Activated gamma-delta T cell treated with Interleukin-2 at 50 U/mL for 16 hours (primary cell): Measurements from ENCODE around the gene TPX2.

ENCODE experiments used
- DNase-seq: peaks from one replicate; pipeline ENCODE4 v3.0.0-alpha.2; 2020

TPX2 gene

GRCh38 chr20:31706607-31707257 is 32.4 kb upstream of the TPX2 start:
- DNase-seq: no peak

DNA sequence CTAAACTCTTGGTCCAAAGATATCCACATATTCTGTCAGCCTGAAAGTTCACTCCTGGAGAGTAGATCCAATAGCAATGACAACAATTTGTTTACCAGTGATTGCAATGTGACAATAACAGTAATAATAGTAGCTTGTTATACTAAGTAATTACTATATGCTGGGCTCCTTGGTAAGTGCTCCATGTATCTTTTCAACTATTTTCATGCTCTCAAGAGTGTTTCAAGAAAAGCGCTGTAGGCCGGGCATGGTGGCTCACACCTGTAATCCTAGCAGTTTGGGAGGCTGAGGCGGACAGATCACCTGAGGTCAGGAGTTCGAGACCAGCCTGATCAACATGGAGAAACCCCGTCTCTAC is 31.9 kb upstream of the TPX2 start:
- no peak for DNase-seq

- DNase-seq: no peak
These were observed 30.9 kb upstream of the TPX2 start for GRCh38 chr20:31707994-31708735.

DNA sequence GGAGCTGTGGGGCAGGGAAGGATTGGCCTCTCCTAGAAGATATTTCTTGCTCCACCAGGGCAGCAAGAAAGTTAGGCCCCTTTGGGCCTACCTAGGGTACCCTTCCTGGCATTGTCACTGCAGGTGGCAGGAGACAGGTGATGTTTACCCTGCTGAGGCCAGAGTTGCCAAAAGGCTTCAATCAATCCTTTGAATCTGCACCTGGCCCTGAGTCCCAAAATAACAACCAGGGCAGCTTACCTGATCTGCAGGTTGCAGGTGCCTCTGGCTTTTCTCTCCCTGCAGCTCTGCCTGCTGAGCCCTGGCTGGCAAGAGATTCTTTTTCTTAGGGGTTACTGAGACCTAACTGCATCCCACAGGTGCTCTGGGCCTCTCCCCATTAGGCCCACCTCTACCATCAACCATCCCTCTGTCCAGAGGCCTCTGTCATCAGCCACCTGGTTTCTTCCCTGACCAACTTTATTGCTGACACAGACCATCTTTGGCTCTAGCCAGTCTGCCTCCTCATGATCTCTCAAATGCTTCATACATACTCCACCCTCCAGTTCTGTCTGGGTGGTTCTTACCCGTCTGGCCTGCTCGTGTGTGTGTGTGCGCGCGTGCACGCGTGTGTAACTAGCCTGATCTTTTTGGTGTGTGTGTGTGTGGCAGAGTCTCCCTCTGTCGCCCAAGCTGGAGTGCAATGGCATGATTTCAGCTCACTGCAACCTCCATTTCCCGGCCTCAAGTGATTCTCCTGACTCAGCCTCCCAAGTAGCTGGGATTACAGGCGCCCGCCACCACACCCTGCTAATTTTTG is 30.2 kb upstream of the TPX2 start:
- DNase-seq: no peak

GRCh38 chr20:31709939-31710338 is 29.2 kb upstream of the TPX2 start:
- no peak for DNase-seq

- DNase-seq: no peak
These were observed 28.5 kb upstream of the TPX2 start for GRCh38 chr20:31710423-31711108.

GRCh38 chr20:31711179-31712111 is 27.6 kb upstream of the TPX2 start:
- DNase-seq: no peak

- DNase-seq: no peak
These were observed 27.0 kb upstream of the TPX2 start for GRCh38 chr20:31712112-31712553.

GRCh38 chr20:31712564-31713311 is 26.4 kb upstream of the TPX2 start:
- no peak for DNase-seq

DNA sequence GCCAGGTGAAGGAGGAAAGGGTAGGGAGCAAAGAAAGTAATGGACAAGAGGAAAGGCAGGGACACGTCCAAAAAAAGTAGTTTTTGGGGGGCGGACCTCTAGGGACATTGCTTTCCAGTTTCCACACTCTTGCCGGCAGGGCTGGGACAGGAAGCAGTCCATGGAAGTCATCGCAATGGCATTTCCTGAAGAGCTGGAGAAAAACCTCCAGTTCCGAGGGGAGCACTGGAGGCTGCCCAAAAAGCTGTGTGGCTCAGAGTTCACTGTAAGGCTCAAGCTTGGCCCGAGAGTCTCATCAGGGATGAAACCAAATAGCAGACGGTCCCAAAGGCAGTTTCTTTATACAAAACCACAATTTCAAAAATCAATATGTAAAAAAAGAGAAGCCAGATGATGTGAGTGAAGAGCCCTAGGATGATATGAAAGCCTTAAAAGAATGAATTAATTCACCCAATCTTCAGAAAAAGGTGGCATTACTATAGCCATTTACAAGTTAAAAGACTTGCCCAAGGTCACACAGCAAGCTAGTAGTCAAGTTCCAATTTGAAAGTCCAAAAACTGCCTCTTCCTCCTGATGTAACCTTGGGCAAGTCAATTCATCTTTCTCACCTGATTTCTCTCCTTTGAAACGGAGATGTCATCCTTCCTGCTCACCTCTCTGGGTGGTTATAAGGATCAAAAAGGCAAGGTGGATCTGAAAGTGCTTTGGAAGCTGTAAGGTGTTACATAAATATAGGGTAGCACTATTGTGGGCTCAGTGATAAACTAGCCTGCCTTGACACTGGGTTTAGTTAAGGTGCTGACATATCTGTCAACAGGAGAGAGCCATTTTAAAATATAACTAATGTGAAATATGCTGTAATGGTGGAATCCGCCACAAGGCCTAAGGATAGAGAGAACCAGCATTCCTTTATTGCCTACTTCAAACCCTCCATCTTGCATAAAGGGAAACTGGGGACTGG is 25.5 kb upstream of the TPX2 start:
- DNase-seq: no peak

DNA sequence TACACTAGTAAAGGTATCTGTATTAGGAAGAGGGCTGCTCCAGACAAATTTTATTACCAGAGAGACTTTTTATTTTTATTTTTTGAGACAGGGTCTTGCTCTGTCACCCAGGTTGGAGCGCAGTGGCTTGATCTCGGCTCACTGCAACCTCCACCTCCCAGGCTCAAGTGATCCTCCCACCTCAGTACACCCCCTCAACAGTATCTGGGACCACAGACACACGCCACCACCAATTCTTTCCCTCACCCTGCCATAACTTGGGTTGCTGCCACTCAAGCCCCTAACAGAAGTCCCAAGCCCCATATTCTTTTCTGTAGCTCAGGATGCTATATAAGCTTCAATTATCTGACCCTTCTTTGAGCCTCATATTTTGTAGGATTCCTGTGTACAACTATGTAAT is 23.3 kb upstream of the TPX2 start:
- no peak for DNase-seq

DNA sequence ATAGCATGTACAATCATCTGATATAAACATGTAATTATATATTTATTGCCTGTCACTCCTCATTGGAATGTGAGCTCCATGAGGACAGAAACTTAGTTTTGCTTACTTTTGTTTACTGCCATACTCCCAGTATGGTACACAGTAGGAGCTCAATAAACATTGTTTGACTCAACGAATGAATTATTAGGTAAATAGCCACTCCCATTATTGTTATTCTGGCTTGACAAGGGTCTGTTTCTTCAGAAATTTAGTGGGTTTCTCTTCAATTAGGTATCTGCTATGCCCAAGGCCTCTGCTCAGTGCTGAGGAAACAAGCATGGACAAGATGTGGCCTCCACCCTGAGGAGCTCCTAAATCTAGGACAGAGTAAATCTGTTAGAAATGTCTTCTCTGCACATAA is 22.7 kb upstream of the TPX2 start:
- no peak for DNase-seq

DNA sequence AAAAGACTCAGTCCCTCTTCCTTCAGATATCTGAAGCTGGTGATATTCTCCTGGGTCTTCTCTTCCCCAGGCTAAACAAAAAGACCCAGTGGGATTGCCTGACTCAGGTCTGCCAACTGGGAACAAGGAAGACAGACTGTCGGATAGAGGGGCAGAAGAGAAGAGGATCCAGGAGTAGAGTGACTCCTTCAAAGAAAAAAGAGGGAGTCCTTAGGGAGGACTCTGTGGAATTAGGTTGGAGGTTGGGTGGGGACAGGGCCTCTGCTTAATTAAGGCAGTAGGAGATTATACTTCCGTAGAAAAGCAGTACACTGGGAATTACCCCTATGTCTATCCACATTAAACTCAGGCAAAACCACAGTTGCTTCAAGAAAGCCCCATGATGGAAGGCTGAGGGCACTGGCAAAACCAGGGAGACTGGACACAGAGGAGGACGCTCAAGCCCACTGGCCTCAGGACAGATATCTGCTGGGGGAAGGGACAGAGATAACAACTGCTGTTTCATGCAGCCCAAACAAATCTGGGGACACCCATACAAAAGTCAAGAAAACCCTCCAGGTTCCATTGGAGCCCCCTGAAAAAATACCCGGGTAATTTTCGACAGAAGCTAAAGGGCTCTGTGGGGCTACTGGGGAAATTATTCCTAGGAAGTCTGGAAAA is 22.1 kb upstream of the TPX2 start:
- no peak for DNase-seq

DNA sequence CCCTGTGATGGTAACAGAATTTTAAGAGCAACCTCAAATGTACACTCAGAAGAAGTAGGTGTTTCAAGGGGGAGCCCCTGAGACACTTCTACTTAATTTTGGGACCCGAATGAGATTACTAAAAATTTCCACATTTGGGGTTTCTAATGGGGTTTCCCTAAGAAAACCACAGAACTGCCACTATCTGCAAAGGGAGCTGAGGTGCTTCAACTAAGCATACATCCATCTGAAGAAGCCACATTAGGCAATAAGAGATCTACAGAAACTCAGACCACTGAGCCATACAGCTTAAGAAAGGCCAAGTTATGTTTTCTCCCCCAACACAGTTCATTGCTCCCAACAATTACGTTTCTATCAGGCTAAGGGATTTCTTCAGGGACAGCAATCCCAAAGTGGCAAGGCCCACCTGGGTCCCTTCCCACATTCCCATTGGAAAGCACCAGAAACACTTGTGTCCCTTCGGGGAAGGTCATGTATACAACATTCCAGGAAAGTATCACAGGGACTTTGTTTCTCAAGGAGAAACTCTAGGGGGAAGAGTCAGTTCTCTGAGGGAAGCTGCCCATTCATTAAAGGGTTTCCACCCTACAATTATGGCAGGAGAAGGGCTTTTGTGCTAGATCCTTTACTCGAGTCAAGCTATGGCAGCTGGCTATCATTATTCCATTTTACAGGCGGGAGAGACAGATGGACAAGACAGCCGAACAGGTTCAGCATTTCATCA is 21.4 kb upstream of the TPX2 start:
- no peak for DNase-seq

- DNase-seq: no peak
These were observed 20.0 kb upstream of the TPX2 start for GRCh38 chr20:31718952-31719643.

DNA sequence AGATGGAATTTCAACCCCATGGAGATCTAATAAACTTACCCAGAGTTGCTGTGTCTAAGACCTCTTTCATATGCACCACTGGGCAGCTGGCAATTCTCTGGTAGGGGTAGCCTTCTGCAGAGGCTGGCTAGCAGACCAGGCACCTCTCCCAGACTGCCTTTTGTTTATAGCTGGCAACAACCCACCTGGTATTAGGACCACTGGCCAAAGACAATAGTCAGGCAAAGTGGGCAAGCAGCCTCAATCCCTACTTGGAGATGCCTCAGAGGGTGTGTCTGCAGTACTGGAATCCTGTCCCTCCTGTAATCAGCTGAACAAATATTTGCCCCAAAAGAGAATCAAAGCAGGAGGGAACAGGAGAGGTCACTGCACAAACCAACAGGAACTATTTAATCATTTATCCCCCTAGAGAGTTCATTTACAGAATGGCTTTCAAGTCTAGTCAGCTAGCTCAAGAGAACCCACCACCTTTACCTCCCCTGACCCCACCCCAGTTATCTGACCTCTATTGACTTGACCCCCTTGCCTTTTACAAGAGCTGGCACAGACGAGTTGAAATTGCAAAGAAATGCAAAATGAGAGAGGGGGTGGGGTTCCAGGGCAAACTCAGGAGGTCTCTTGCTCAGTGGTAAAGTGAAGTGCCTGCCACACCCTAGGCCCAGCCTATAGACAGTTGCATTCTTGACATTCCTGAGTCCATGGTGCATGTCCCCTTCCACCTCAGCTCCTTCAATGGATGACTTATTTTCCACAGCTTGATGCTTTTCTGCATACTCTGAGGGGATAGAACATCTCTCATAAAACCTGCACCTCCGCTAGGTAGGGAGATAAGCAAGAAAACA is 19.2 kb upstream of the TPX2 start:
- DNase-seq: no peak
